SK-N-SH (cell line): Measurements from ENCODE around the gene PTGFR.

ENCODE experiments used
- CTCF ChIP-seq: fragments of 200-600 bp; sonication (generic); IDR thresholded peaks from 2 replicates; pipeline ENCODE4 v1.6.1; 2017; ENCODE audit warnings: antibody characterized with exemption, mild to moderate bottlenecking, moderate library complexity
- MAX ChIP-seq: IDR thresholded peaks from 2 replicates; pipeline ENCODE4 v1.4.0; 2012; ENCODE audit warnings: low read depth
- RXRA ChIP-seq: IDR thresholded peaks from 2 replicates; pipeline ENCODE4 v1.4.0; 2012; ENCODE audit warnings: low read depth, mild to moderate bottlenecking, borderline replicate concordance
- SMC3 ChIP-seq: IDR thresholded peaks from 2 replicates; pipeline ENCODE4 v1.6.1; 2012; ENCODE audit warnings: low read depth, low read length, improper control_type of control experiment
- YY1 ChIP-seq: IDR thresholded peaks from 2 replicates; pipeline ENCODE4 v1.4.0; 2012; ENCODE audit warnings: low read depth, mild to moderate bottlenecking

DNA sequence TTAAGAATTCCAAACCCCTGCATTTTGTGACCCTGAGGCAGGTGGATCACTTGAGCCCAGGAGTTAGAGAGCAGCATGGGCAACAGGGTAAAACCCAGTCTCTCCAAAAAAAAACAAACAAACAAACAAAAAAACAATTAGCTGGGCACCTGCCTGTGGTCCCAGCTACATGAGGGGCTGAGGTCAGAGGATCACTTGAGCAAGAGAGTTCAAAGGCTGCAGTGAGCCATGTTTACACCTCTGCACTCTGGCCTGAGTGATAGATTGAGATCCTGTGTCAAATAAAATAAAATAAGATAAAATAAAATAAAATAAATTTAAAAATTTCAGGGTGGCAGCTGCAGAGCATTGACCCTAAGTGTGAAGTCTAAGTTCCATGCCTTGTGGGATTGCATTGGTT is 16.7 kb upstream of the PTGFR start:
- TF ChIP-seq CTCF (no peak), MAX (no peak), SMC3 (no peak), RXRA (no peak), YY1 (no peak)
